ENCODE results near the gene KLHL13. TPM values are rescaled to one million over a fixed set of nuclear protein-coding genes. Genes with fewer than 3 reads are reported as not detected.

KLHL13 gene
- total and polyA plus RNA-seq, 2 donors, result 2.9 to 4.9 TPM

- Histone ChIP-seq H3K27me3 (ENCODE audit: control insufficient read depth in 2 of 2, insufficient read depth in 1 of 2, low read length in 1 of 2) (no peaks in the 10 kb centered on the region), H3K4me3 (ENCODE audit: low read length in 2 of 2) (no peak overlapping the region), H3K27ac (ENCODE audit: low read depth in 1 of 2, low read length in 1 of 2) (no peak overlapping the region), H3K4me1 (ENCODE audit: control insufficient read depth in 2 of 2, insufficient read depth in 2 of 2, low read length in 2 of 2) (no peaks in the 10 kb centered on the region), H3K36me3 (ENCODE audit: control insufficient read depth in 2 of 2, insufficient read depth in 2 of 2, low read length in 1 of 2) (no peaks in the 10 kb centered on the region), H3K9me3 (ENCODE audit: control insufficient read depth in 2 of 2, insufficient read depth in 1 of 2, low read length in 1 of 2) (no peaks in the 10 kb centered on the region)
- WGBS, result 92% methylated on average over 2 of the region's 2 CpGs
- DNase-seq (ENCODE audit: low read depth in 6 of 9, low spot score in 9 of 9), result no peak
These were observed 59.7 kb downstream of the KLHL13 start for GRCh38 chrX:118056870-118057269.

- Histone ChIP-seq H3K4me3 (ENCODE audit: low read length in 2 of 2) (no peak overlapping the region), H3K9me3 (ENCODE audit: control insufficient read depth in 2 of 2, insufficient read depth in 1 of 2, low read length in 1 of 2) (no peaks in the 10 kb centered on the region), H3K4me1 (ENCODE audit: control insufficient read depth in 2 of 2, insufficient read depth in 2 of 2, low read length in 2 of 2) (no peaks in the 10 kb centered on the region), H3K27me3 (ENCODE audit: control insufficient read depth in 2 of 2, insufficient read depth in 1 of 2, low read length in 1 of 2) (no peaks in the 10 kb centered on the region), H3K27ac (ENCODE audit: low read depth in 1 of 2, low read length in 1 of 2) (no peak overlapping the region), H3K36me3 (ENCODE audit: control insufficient read depth in 2 of 2, insufficient read depth in 2 of 2, low read length in 1 of 2) (no peaks in the 10 kb centered on the region)
- DNase-seq (ENCODE audit: low read depth in 6 of 9, low spot score in 9 of 9), result no peak
- WGBS, result 90% methylated on average over 1 of the region's 1 CpG
These were observed 66.9 kb downstream of the KLHL13 start for GRCh38 chrX:118049713-118050112.

- Histone ChIP-seq H3K27me3 (ENCODE audit: control insufficient read depth in 2 of 2, insufficient read depth in 1 of 2, low read length in 1 of 2) (no peaks in the 10 kb centered on the region), H3K4me3 (ENCODE audit: low read length in 2 of 2) (no peak overlapping the region), H3K36me3 (ENCODE audit: control insufficient read depth in 2 of 2, insufficient read depth in 2 of 2, low read length in 1 of 2) (no peaks in the 10 kb centered on the region), H3K9me3 (ENCODE audit: control insufficient read depth in 2 of 2, insufficient read depth in 1 of 2, low read length in 1 of 2) (no peaks in the 10 kb centered on the region), H3K4me1 (ENCODE audit: control insufficient read depth in 2 of 2, insufficient read depth in 2 of 2, low read length in 2 of 2) (no peaks in the 10 kb centered on the region), H3K27ac (ENCODE audit: low read depth in 1 of 2, low read length in 1 of 2) (no peak overlapping the region)
- no peak for DNase-seq (ENCODE audit: low read depth in 6 of 9, low spot score in 9 of 9)
- WGBS, result 58% methylated on average over 4 of the region's 4 CpGs
These were observed 69.0 kb downstream of the KLHL13 start for GRCh38 chrX:118047446-118048186.

- DNase-seq (ENCODE audit: low read depth in 6 of 9, low spot score in 9 of 9), result no peak
- H3K4me3 ChIP-seq (ENCODE audit: low read length in 2 of 2), result no peak overlapping the region
- 86% methylated on average over 1 of the region's 1 CpG for WGBS
These were observed 77.0 kb downstream of the KLHL13 start for GRCh38 chrX:118039591-118039990.

GRCh38 chrX:118038614-118039365 lies 77.8 kb downstream of the KLHL13 start:
- no peaks in the 10 kb centered on the region for H3K27me3 ChIP-seq (ENCODE audit: control insufficient read depth in 2 of 2, insufficient read depth in 1 of 2, low read length in 1 of 2)
- DNase-seq (ENCODE audit: low read depth in 6 of 9, low spot score in 9 of 9), result no peak
- H3K36me3 ChIP-seq (ENCODE audit: control insufficient read depth in 2 of 2, insufficient read depth in 2 of 2, low read length in 1 of 2), result no peaks in the 10 kb centered on the region
- 93% methylated on average over 3 of the region's 3 CpGs for WGBS
- H3K27ac ChIP-seq (ENCODE audit: low read depth in 1 of 2, low read length in 1 of 2), result no peak overlapping the region
- H3K4me1 ChIP-seq (ENCODE audit: control insufficient read depth in 2 of 2, insufficient read depth in 2 of 2, low read length in 2 of 2), result no peaks in the 10 kb centered on the region
- no peak overlapping the region for H3K4me3 ChIP-seq (ENCODE audit: low read length in 2 of 2)
- H3K9me3 ChIP-seq (ENCODE audit: control insufficient read depth in 2 of 2, insufficient read depth in 1 of 2, low read length in 1 of 2), result no peaks in the 10 kb centered on the region

More at GRCh38 chrX:118039591-118039990, 77.0 kb downstream of the KLHL13 start:
- Histone ChIP-seq H3K36me3 (ENCODE audit: control insufficient read depth in 2 of 2, insufficient read depth in 2 of 2, low read length in 1 of 2) (no peaks in the 10 kb centered on the region), H3K4me1 (ENCODE audit: control insufficient read depth in 2 of 2, insufficient read depth in 2 of 2, low read length in 2 of 2) (no peaks in the 10 kb centered on the region), H3K27ac (ENCODE audit: low read depth in 1 of 2, low read length in 1 of 2) (no peak overlapping the region), H3K9me3 (ENCODE audit: control insufficient read depth in 2 of 2, insufficient read depth in 1 of 2, low read length in 1 of 2) (no peaks in the 10 kb centered on the region), H3K27me3 (ENCODE audit: control insufficient read depth in 2 of 2, insufficient read depth in 1 of 2, low read length in 1 of 2) (no peaks in the 10 kb centered on the region)

- no peaks in the 10 kb centered on the region for H3K9me3 ChIP-seq (ENCODE audit: control insufficient read depth in 2 of 2, insufficient read depth in 1 of 2, low read length in 1 of 2)
- no peaks in the 10 kb centered on the region for H3K4me1 ChIP-seq (ENCODE audit: control insufficient read depth in 2 of 2, insufficient read depth in 2 of 2, low read length in 2 of 2)
- WGBS, result 96% methylated on average over 1 of the region's 1 CpG
- no peak for DNase-seq (ENCODE audit: low read depth in 6 of 9, low spot score in 9 of 9)
- no peaks in the 10 kb centered on the region for H3K27me3 ChIP-seq (ENCODE audit: control insufficient read depth in 2 of 2, insufficient read depth in 1 of 2, low read length in 1 of 2)
- H3K36me3 ChIP-seq (ENCODE audit: control insufficient read depth in 2 of 2, insufficient read depth in 2 of 2, low read length in 1 of 2), result no peaks in the 10 kb centered on the region
- H3K27ac ChIP-seq (ENCODE audit: low read depth in 1 of 2, low read length in 1 of 2), result no peak overlapping the region
- no peak overlapping the region for H3K4me3 ChIP-seq (ENCODE audit: low read length in 2 of 2)
These were observed 90.0 kb downstream of the KLHL13 start for GRCh38 chrX:118026631-118027030.

GRCh38 chrX:118025226-118025625 lies 91.4 kb downstream of the KLHL13 start:
- H3K4me1 ChIP-seq (ENCODE audit: control insufficient read depth in 2 of 2, insufficient read depth in 2 of 2, low read length in 2 of 2), result no peaks in the 10 kb centered on the region
- no peak overlapping the region for H3K4me3 ChIP-seq (ENCODE audit: low read length in 2 of 2)
- no peak for DNase-seq (ENCODE audit: low read depth in 6 of 9, low spot score in 9 of 9)
- H3K9me3 ChIP-seq (ENCODE audit: control insufficient read depth in 2 of 2, insufficient read depth in 1 of 2, low read length in 1 of 2), result no peaks in the 10 kb centered on the region
- no peaks in the 10 kb centered on the region for H3K36me3 ChIP-seq (ENCODE audit: control insufficient read depth in 2 of 2, insufficient read depth in 2 of 2, low read length in 1 of 2)
- no peak overlapping the region for H3K27ac ChIP-seq (ENCODE audit: low read depth in 1 of 2, low read length in 1 of 2)
- WGBS, result 97% methylated on average over 4 of the region's 4 CpGs
- H3K27me3 ChIP-seq (ENCODE audit: control insufficient read depth in 2 of 2, insufficient read depth in 1 of 2, low read length in 1 of 2), result no peaks in the 10 kb centered on the region

- Histone ChIP-seq H3K4me1 (ENCODE audit: control insufficient read depth in 2 of 2, insufficient read depth in 2 of 2, low read length in 2 of 2) (no peaks in the 10 kb centered on the region), H3K4me3 (ENCODE audit: low read length in 2 of 2) (no peak overlapping the region), H3K9me3 (ENCODE audit: control insufficient read depth in 2 of 2, insufficient read depth in 1 of 2, low read length in 1 of 2) (no peaks in the 10 kb centered on the region), H3K36me3 (ENCODE audit: control insufficient read depth in 2 of 2, insufficient read depth in 2 of 2, low read length in 1 of 2) (no peaks in the 10 kb centered on the region), H3K27ac (ENCODE audit: low read depth in 1 of 2, low read length in 1 of 2) (no peak overlapping the region), H3K27me3 (ENCODE audit: control insufficient read depth in 2 of 2, insufficient read depth in 1 of 2, low read length in 1 of 2) (no peaks in the 10 kb centered on the region)
- WGBS, result 88% methylated on average over 1 of the region's 1 CpG
- DNase-seq (ENCODE audit: low read depth in 6 of 9, low spot score in 9 of 9), result no peak
These were observed 92.1 kb downstream of the KLHL13 start for GRCh38 chrX:118024482-118024881.

GRCh38 chrX:118022753-118023152 lies 93.9 kb downstream of the KLHL13 start:
- H3K27me3 ChIP-seq (ENCODE audit: control insufficient read depth in 2 of 2, insufficient read depth in 1 of 2, low read length in 1 of 2), result no peaks in the 10 kb centered on the region
- H3K27ac ChIP-seq (ENCODE audit: low read depth in 1 of 2, low read length in 1 of 2), result no peak overlapping the region
- no peaks in the 10 kb centered on the region for H3K36me3 ChIP-seq (ENCODE audit: control insufficient read depth in 2 of 2, insufficient read depth in 2 of 2, low read length in 1 of 2)
- H3K4me1 ChIP-seq (ENCODE audit: control insufficient read depth in 2 of 2, insufficient read depth in 2 of 2, low read length in 2 of 2), result no peaks in the 10 kb centered on the region
- WGBS, result 88% methylated on average over 2 of the region's 2 CpGs
- no peaks in the 10 kb centered on the region for H3K9me3 ChIP-seq (ENCODE audit: control insufficient read depth in 2 of 2, insufficient read depth in 1 of 2, low read length in 1 of 2)
- DNase-seq (ENCODE audit: low read depth in 6 of 9, low spot score in 9 of 9), result no peak
- no peak overlapping the region for H3K4me3 ChIP-seq (ENCODE audit: low read length in 2 of 2)

Data from thymus (tissue), 11 donors.